HCT116 (cell line): ENCODE data around the gene RNU7-1. TPM values are rescaled to one million over a fixed set of nuclear protein-coding genes. Genes with fewer than 3 reads are reported as not detected.

ENCODE experiments used
- ATAC-seq: fragments of 200-7000 bp; cut with Tn5 transposase; 2 replicates; pipeline ENCODE4 v1.9.1; 2020; ENCODE audit warnings: mild to moderate bottlenecking, moderate library complexity
- BruUV-seq: library from RNA; stranded (reverse); fragments of 400-500 nt; replicated peaks from 2 replicates; lab custom pipeline; 2021; lab: Mats Ljungman, UMichigan
- CTCF ChIA-PET: fragments of 300-600 bp; sonication (Branson Sonifier 250); formaldehyde crosslinking; loops from one replicate; lab custom pipeline; 2021; ENCODE audit warnings: antibody characterized with exemption; lab: Charles Lee
- POLR2A ChIA-PET: fragments of 300-600, 350-600 bp; sonication (Branson Sonifier 250); formaldehyde crosslinking; loops from one replicate; lab custom pipeline; 2021; ENCODE audit warnings: antibody characterized with exemption; lab: Charles Lee
- RAD21 ChIA-PET, 2 experiments: fragments of 300-600 bp; sonication (Branson Sonifier 250); formaldehyde crosslinking; loops; one replicate each; lab custom pipeline; 2023; ENCODE audit warnings: low total read pairs in 2 of 2; ENCODE audit not compliant: uncharacterized antibody in 2 of 2, unreplicated experiment in 2 of 2, low non-redundant PET in 1 of 2; lab: Charles Lee
- DNase-seq: peaks from one replicate; pipeline ENCODE4 v3.0.0-alpha.2; 2010; ENCODE audit warnings: low read depth, low spot score
- H2AFZ ChIP-seq: fragments of 200-600 bp; shearing (Covaris generic), sonication (generic); 2 replicates; pipeline ENCODE4 v1.6.1; 2017; ENCODE audit warnings: low read depth, mixed run types, mixed read lengths, antibody characterized with exemption, low read length; ENCODE audit not compliant: poor library complexity, severe bottlenecking
- H3K27ac ChIP-seq: 2 replicates; pipeline ENCODE4 v1.5.1; 2012; ENCODE audit warnings: low read depth, low read length
- H3K27me3 ChIP-seq: fragments of 200-600 bp; sonication (generic); 2 replicates; pipeline ENCODE4 v1.6.1; 2016; ENCODE audit warnings: mixed run types, low read length, mixed read lengths; ENCODE audit not compliant: insufficient read depth
- H3K36me3 ChIP-seq, 2 experiments: fragments of 200-500 bp in 1 of 2; fragments of 200-600 bp in 1 of 2; sonication (Bioruptor generic) in 1 of 2; sonication (generic) in 1 of 2; 2 replicates each; pipeline versions ENCODE4 v1.5.1 to v1.6.1; 2014 to 2016; ENCODE audit warnings: low read length in 2 of 2, inconsistent platforms in 1 of 2, mixed read lengths in 1 of 2, mixed run types in 1 of 2; ENCODE audit not compliant: insufficient read depth in 2 of 2, control insufficient read depth in 1 of 2
- H3K4me1 ChIP-seq, 2 experiments: fragments of 200-600 bp in 1 of 2; sonication (generic) in 1 of 2; 2 replicates each; pipeline versions ENCODE4 v1.5.1 to v1.6.1; 2012 to 2017; ENCODE audit warnings: low read length in 2 of 2, inconsistent platforms in 1 of 2, mild to moderate bottlenecking in 1 of 2, mixed read lengths in 1 of 2, mixed run types in 1 of 2, moderate library complexity in 1 of 2; ENCODE audit not compliant: insufficient read depth in 2 of 2, control insufficient read depth in 1 of 2
- H3K4me2 ChIP-seq: fragments of 200-600 bp; sonication (generic); 2 replicates; pipeline ENCODE4 v1.6.1; 2017; ENCODE audit warnings: mixed run types, low read length, mixed read lengths
- H3K4me3 ChIP-seq, 2 experiments: fragments of 200-600 bp in 1 of 2; sonication (generic) in 1 of 2; replicated peaks in 1 of 2; 2 replicates each; pipeline ENCODE4 v1.5.1; 2011 to 2016; ENCODE audit warnings: low read length in 2 of 2, control low read depth in 1 of 2, low read depth in 1 of 2, mild to moderate bottlenecking in 1 of 2, mixed read lengths in 1 of 2, mixed run types in 1 of 2
- H3K79me2 ChIP-seq: fragments of 200-600 bp; sonication (generic); 2 replicates; pipeline ENCODE4 v1.6.1; 2017; ENCODE audit warnings: mild to moderate bottlenecking, mixed run types, low read length, moderate library complexity, mixed read lengths; ENCODE audit not compliant: insufficient read depth
- H3K9ac ChIP-seq: fragments of 200-600 bp; sonication (generic); 2 replicates; pipeline ENCODE4 v1.6.1; 2016; ENCODE audit warnings: low read length, mixed read lengths
- H3K9me2 ChIP-seq: fragments of 200-600 bp; sonication (generic), shearing (Covaris generic); 2 replicates; pipeline ENCODE4 v1.6.1; 2017; ENCODE audit warnings: mixed run types, mild to moderate bottlenecking, moderate library complexity; ENCODE audit not compliant: insufficient read depth
- H3K9me3 ChIP-seq, 2 experiments: fragments of 200-500 bp in 1 of 2; fragments of 200-600 bp in 1 of 2; sonication (Bioruptor generic) in 1 of 2; sonication (generic) in 1 of 2; 2 replicates each; pipeline ENCODE4 v1.6.1; 2014 to 2017; ENCODE audit warnings: low read length in 2 of 2, mixed read lengths in 2 of 2, inconsistent platforms in 1 of 2, low read depth in 1 of 2, mild to moderate bottlenecking in 1 of 2, mixed run types in 1 of 2, moderate library complexity in 1 of 2; ENCODE audit not compliant: control insufficient read depth in 1 of 2, insufficient read depth in 1 of 2
- H4K20me1 ChIP-seq: fragments of 200-600 bp; sonication (generic), shearing (Covaris generic); 2 replicates; pipeline ENCODE4 v1.6.1; 2017; ENCODE audit warnings: mixed run types, mild to moderate bottlenecking, moderate library complexity; ENCODE audit not compliant: insufficient read depth
- CBX3 ChIP-seq: IDR thresholded peaks from 2 replicates; pipeline ENCODE4 v1.6.1; 2012; ENCODE audit warnings: low read depth
- CEBPB ChIP-seq: IDR thresholded peaks from 2 replicates; pipeline ENCODE4 v1.6.1; 2012; ENCODE audit warnings: low read depth
- EGR1 ChIP-seq: IDR thresholded peaks from 2 replicates; pipeline ENCODE4 v1.6.1; 2012; ENCODE audit warnings: low read depth
- EZH2 ChIP-seq: fragments of 200-600 bp; sonication (generic); IDR thresholded peaks from 2 replicates; pipeline ENCODE4 v1.6.1; 2017; ENCODE audit warnings: antibody characterized with exemption, mixed run types
- EZH2phosphoT487 ChIP-seq: fragments of 200-600 bp; IDR thresholded peaks from 2 replicates; pipeline ENCODE4 v1.6.1; 2018; ENCODE audit warnings: antibody characterized with exemption, borderline replicate concordance
- FOSL1 ChIP-seq: IDR thresholded peaks from 2 replicates; pipeline ENCODE4 v1.6.1; 2012; ENCODE audit warnings: low read depth
- JUND ChIP-seq: IDR thresholded peaks from 2 replicates; pipeline ENCODE4 v1.6.1; 2012
- POLR2A ChIP-seq: IDR thresholded peaks from 2 replicates; pipeline ENCODE4 v1.7.0; 2011; ENCODE audit warnings: borderline replicate concordance; ENCODE audit not compliant: insufficient read depth, insufficient read length; ENCODE audit errors: extremely low read depth
- POLR2AphosphoS5 ChIP-seq: IDR thresholded peaks from 2 replicates; pipeline ENCODE4 v1.6.1; 2011; ENCODE audit warnings: mild to moderate bottlenecking, low read depth, low read length, moderate library complexity
- SP1 ChIP-seq: IDR thresholded peaks from 2 replicates; pipeline ENCODE4 v1.6.1; 2012; ENCODE audit warnings: low read depth
- TCF7L2 ChIP-seq: IDR thresholded peaks from 2 replicates; pipeline ENCODE4 v1.7.0; 2011; ENCODE audit warnings: borderline replicate concordance, inconsistent platforms; ENCODE audit not compliant: insufficient read depth, insufficient read length; ENCODE audit errors: extremely low read depth
- ZFX ChIP-seq: fragments of 450-650 bp; IDR thresholded peaks from 2 replicates; pipeline ENCODE4 v1.6.1; 2017
- ZNF274 ChIP-seq: fragments of 200-500 bp; sonication (Bioruptor generic); IDR thresholded peaks from 2 replicates; pipeline ENCODE4 v1.6.1; 2014; ENCODE audit warnings: mild to moderate bottlenecking, low read depth, low read length, inconsistent platforms
- intact Hi-C: fragments of 100-400 bp; cut with micrococcal nuclease; formaldehyde crosslinking; loops from 2 replicates; pipeline ENCODE4 v1.10.0; 2022
- total RNA-seq: library from RNA; stranded (reverse); gene quantifications from one replicate; pipeline ENCODE4 v1.2.1, GENCODE V29; 2021; ENCODE audit not compliant: unreplicated experiment
- TF ChIP-seq, protein P1 (sequence below): IDR thresholded peaks from 2 replicates; pipeline ENCODE4 v1.6.1; 2012; ENCODE audit warnings: low read depth
- TF ChIP-seq, protein P2 (sequence below): IDR thresholded peaks from 2 replicates; pipeline ENCODE4 v1.6.1; 2012
- TF ChIP-seq, protein P3 (sequence below): IDR thresholded peaks from 2 replicates; pipeline ENCODE4 v1.6.1; 2011; ENCODE audit warnings: mild to moderate bottlenecking, low read length, moderate library complexity; ENCODE audit not compliant: insufficient replicate concordance; ENCODE audit errors: extremely low read depth
- TF ChIP-seq, protein P4 (sequence below): IDR thresholded peaks from 2 replicates; pipeline ENCODE4 v1.6.1; 2012

Gene RNU7-1
- total RNA-seq, 1 experiment from 2014 or later, result not detected

DNA sequence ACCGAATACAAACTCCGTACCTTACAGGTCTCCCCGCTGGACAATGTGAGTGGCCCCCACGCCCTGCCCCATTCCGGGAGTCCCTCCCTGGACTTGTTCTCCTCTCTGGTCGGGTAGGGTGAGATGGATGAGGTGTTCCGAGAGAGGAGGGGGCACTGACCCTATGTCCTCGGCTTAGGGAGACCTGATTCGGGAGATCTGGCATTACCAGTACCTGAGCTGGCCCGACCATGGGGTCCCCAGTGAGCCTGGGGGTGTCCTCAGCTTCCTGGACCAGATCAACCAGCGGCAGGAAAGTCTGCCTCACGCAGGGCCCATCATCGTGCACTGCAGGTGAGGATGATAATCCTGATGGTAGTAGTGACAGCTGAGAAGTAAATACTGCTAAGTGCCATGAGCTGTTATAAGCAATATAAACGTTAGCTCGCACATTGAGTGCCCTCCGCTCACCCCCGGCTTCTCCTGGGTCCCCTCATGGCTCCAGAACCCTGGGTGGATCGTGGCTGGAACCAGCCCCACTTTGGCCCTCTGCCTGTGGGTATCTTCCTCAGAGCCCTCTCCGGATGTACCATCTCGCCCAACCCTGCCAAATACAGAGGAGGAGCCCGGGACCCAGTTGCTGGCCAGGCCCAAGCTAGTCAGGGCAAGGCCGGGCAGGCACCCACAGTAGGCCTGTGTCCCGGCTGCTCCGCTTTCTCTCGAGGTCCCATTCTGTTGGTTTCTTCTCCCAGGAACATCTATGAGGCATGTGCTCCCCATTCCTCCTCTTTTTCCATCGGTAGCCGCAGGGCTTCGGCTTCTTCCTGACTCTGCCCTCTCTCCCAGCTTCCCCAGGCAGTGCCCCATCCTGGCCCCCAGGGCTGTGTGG is 14.4 kb downstream of the RNU7-1 start:
- H4K20me1 ChIP-seq, result no peaks in the 10 kb centered on the region
- intact Hi-C loops, result no loop called here
- TF ChIP-seq JUND (no peak), ZFX (no peak), ZNF274 (no peak), EGR1 (no peak), FOSL1 (no peak), CEBPB (no peak), SP1 (no peak), POLR2AphosphoS5 (no peak), TCF7L2 (no peak), CBX3 (no peak), EZH2phosphoT487 (no peak), EZH2 (no peak), POLR2A (no peak)
- TF ChIP-seq, protein P1, sequence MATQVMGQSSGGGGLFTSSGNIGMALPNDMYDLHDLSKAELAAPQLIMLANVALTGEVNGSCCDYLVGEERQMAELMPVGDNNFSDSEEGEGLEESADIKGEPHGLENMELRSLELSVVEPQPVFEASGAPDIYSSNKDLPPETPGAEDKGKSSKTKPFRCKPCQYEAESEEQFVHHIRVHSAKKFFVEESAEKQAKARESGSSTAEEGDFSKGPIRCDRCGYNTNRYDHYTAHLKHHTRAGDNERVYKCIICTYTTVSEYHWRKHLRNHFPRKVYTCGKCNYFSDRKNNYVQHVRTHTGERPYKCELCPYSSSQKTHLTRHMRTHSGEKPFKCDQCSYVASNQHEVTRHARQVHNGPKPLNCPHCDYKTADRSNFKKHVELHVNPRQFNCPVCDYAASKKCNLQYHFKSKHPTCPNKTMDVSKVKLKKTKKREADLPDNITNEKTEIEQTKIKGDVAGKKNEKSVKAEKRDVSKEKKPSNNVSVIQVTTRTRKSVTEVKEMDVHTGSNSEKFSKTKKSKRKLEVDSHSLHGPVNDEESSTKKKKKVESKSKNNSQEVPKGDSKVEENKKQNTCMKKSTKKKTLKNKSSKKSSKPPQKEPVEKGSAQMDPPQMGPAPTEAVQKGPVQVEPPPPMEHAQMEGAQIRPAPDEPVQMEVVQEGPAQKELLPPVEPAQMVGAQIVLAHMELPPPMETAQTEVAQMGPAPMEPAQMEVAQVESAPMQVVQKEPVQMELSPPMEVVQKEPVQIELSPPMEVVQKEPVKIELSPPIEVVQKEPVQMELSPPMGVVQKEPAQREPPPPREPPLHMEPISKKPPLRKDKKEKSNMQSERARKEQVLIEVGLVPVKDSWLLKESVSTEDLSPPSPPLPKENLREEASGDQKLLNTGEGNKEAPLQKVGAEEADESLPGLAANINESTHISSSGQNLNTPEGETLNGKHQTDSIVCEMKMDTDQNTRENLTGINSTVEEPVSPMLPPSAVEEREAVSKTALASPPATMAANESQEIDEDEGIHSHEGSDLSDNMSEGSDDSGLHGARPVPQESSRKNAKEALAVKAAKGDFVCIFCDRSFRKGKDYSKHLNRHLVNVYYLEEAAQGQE, result no peak
- TF ChIP-seq, protein P2, sequence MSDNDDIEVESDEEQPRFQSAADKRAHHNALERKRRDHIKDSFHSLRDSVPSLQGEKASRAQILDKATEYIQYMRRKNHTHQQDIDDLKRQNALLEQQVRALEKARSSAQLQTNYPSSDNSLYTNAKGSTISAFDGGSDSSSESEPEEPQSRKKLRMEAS, result no peak
- TF ChIP-seq, protein P3, sequence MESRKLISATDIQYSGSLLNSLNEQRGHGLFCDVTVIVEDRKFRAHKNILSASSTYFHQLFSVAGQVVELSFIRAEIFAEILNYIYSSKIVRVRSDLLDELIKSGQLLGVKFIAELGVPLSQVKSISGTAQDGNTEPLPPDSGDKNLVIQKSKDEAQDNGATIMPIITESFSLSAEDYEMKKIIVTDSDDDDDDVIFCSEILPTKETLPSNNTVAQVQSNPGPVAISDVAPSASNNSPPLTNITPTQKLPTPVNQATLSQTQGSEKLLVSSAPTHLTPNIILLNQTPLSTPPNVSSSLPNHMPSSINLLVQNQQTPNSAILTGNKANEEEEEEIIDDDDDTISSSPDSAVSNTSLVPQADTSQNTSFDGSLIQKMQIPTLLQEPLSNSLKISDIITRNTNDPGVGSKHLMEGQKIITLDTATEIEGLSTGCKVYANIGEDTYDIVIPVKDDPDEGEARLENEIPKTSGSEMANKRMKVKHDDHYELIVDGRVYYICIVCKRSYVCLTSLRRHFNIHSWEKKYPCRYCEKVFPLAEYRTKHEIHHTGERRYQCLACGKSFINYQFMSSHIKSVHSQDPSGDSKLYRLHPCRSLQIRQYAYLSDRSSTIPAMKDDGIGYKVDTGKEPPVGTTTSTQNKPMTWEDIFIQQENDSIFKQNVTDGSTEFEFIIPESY, result no peak
- TF ChIP-seq, protein P4, sequence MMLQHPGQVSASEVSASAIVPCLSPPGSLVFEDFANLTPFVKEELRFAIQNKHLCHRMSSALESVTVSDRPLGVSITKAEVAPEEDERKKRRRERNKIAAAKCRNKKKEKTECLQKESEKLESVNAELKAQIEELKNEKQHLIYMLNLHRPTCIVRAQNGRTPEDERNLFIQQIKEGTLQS, result no peak
- DNase-seq (no peak), ATAC-seq (no peak)
- H3K4me1 ChIP-seq, result peaks cover 15 to 27% of the 10 kb centered on the region in 2 experiments
- H3K27ac ChIP-seq, result no peak overlapping the region
- ChIA-PET RAD21 (no interaction called here), POLR2A (interaction anchor here (9.9 kb wide), 1 partner anchor 11 kb away, joined by 269 read pairs; the partner anchor contains the start of genes C12orf57 and RNU7-1), CTCF (no interaction called here)
- H3K27me3 ChIP-seq, result no peaks in the 10 kb centered on the region
- peaks cover under 1% of the 10 kb centered on the region; the same call in 1 of the 2 replicates for H3K79me2 ChIP-seq
- no peak overlapping the region for H3K4me2 ChIP-seq
- no TSS peak for BruUV-seq
- no peak overlapping the region for H2AFZ ChIP-seq
- no peaks in the 10 kb centered on the region for H3K9me3 ChIP-seq
- no peaks in the 10 kb centered on the region for H3K9me2 ChIP-seq
- no peak overlapping the region for H3K9ac ChIP-seq
- no peak overlapping the region for H3K4me3 ChIP-seq
- H3K36me3 ChIP-seq, result no peaks in the 10 kb centered on the region
